Measurements from ENCODE around the gene SLC7A11. TPM values are rescaled to one million over a fixed set of nuclear protein-coding genes. Genes with fewer than 3 reads are reported as not detected.

SLC7A11 gene
- polyA plus RNA-seq, 3 donors: 0.02 to 0.07 TPM; not detected in 1

DNA sequence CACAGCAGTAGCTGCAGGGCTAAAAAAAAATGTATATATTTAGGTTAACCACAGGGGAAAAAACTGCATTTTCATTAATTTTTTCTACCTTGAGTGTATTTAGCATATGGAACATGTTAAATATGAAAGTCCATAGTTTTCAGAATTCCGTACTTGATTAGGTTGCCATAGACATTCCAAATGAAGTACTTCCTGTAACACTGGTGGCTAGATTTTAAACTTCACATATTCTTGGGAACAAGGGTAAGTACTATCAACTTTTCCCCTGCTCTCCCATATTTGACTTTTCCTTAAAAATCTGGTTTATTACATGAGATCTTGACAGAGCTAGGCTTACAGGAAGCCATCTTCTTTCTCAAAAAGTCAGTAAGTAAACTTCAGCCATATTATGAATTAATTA is 9.8 kb downstream of the SLC7A11 start:
- H3K4me2 ChIP-seq (replicated peaks; ENCODE audit: extremely low read depth, low read length, poor library complexity, severe bottlenecking): no peak overlapping the region
- no peak overlapping the region for H3K27ac ChIP-seq (ENCODE audit: low read depth in 1 of 2, low read length in 2 of 2)
- no CpG with 5 or more reads among the region's 1 CpG for WGBS (ENCODE audit: insufficient coverage)
- no peaks in the 10 kb centered on the region for H3K9me3 ChIP-seq (replicated peaks in 1 of 2; ENCODE audit: control insufficient read depth in 1 of 2, insufficient read depth in 1 of 2, low read length in 2 of 2)
- Mint-ChIP-seq H3K4me3 (no peak overlapping the region), H3K27ac (no peak overlapping the region), H3K36me3 (no peaks in the 10 kb centered on the region), H3K4me1 (peaks cover 12% of the 10 kb centered on the region), H3K27me3 (ENCODE audit: low read depth in 3 of 3) (peaks cover 0 to 1% (median 0%) of the 10 kb centered on the region in 3 donors), H3K9me3 (peaks cover 0 to 5% (median 0%) of the 10 kb centered on the region in 7 donors)
- no peaks in the 10 kb centered on the region for H3K36me3 ChIP-seq (replicated peaks in 1 of 2; ENCODE audit: control insufficient read depth in 1 of 2, insufficient read depth in 2 of 2, low read length in 2 of 2)
- no peaks in the 10 kb centered on the region for H3K79me2 ChIP-seq (ENCODE audit: insufficient read depth, low read length)
- H2AFZ ChIP-seq (ENCODE audit: insufficient read depth, low read depth, low read length, poor library complexity, severe bottlenecking): no peak overlapping the region
- H3K4me1 ChIP-seq (ENCODE audit: control insufficient read depth in 1 of 2, insufficient read depth in 2 of 2, low read length in 2 of 2): peaks cover 7 to 9% of the 10 kb centered on the region in 2 donors
- TF ChIP-seq, protein P1, sequence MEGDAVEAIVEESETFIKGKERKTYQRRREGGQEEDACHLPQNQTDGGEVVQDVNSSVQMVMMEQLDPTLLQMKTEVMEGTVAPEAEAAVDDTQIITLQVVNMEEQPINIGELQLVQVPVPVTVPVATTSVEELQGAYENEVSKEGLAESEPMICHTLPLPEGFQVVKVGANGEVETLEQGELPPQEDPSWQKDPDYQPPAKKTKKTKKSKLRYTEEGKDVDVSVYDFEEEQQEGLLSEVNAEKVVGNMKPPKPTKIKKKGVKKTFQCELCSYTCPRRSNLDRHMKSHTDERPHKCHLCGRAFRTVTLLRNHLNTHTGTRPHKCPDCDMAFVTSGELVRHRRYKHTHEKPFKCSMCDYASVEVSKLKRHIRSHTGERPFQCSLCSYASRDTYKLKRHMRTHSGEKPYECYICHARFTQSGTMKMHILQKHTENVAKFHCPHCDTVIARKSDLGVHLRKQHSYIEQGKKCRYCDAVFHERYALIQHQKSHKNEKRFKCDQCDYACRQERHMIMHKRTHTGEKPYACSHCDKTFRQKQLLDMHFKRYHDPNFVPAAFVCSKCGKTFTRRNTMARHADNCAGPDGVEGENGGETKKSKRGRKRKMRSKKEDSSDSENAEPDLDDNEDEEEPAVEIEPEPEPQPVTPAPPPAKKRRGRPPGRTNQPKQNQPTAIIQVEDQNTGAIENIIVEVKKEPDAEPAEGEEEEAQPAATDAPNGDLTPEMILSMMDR (IDR thresholded peaks at IDR 0.05): no peak
- intact Hi-C loops (cut with micrococcal nuclease): no loop called here
- DNase-seq: no peak
- H4K20me1 ChIP-seq (ENCODE audit: insufficient read depth, low read length): no peaks in the 10 kb centered on the region
- H3K4me3 ChIP-seq (replicated peaks in 1 of 3; ENCODE audit: low read depth in 2 of 3, low read length in 3 of 3): no peak overlapping the region
- no peak overlapping the region for H3K9ac ChIP-seq (ENCODE audit: insufficient read depth, low read length, poor library complexity, severe bottlenecking)
- no peaks in the 10 kb centered on the region for H3K27me3 ChIP-seq (ENCODE audit: control insufficient read depth in 2 of 2, insufficient read depth in 2 of 2, low read length in 2 of 2)

DNA sequence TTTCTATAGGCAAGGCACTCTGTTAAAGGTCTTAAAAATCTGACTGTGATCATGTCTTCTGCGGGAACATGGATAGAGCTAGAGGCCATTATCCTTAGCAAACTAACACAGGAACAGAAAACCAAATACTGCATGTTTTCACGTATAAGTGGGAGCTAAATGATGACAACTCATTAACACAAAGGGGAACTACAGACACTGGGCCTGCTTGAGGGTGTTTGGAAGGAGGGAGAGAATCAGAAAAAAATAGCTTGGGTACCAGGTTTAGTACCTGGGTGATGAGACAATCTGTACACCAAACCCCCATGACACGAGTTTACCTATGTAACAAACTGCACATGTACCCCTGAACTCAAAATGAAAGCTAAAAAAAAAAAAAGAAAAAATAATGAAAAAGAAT is 12.1 kb downstream of the SLC7A11 start:
- Histone ChIP-seq H3K27ac (ENCODE audit: low read depth in 1 of 2, low read length in 2 of 2) (no peak overlapping the region), H2AFZ (ENCODE audit: insufficient read depth, low read depth, low read length, poor library complexity, severe bottlenecking) (no peak overlapping the region), H3K9me3 (replicated peaks in 1 of 2; ENCODE audit: control insufficient read depth in 1 of 2, insufficient read depth in 1 of 2, low read length in 2 of 2) (no peaks in the 10 kb centered on the region), H4K20me1 (ENCODE audit: insufficient read depth, low read length) (no peaks in the 10 kb centered on the region), H3K79me2 (ENCODE audit: insufficient read depth, low read length) (no peaks in the 10 kb centered on the region), H3K4me1 (ENCODE audit: control insufficient read depth in 1 of 2, insufficient read depth in 2 of 2, low read length in 2 of 2) (no peaks in the 10 kb centered on the region), H3K4me3 (replicated peaks in 1 of 3; ENCODE audit: low read depth in 2 of 3, low read length in 3 of 3) (no peak overlapping the region), H3K4me2 (replicated peaks; ENCODE audit: extremely low read depth, low read length, poor library complexity, severe bottlenecking) (no peak overlapping the region), H3K27me3 (ENCODE audit: control insufficient read depth in 2 of 2, insufficient read depth in 2 of 2, low read length in 2 of 2) (no peaks in the 10 kb centered on the region), H3K9ac (ENCODE audit: insufficient read depth, low read length, poor library complexity, severe bottlenecking) (no peak overlapping the region), H3K36me3 (replicated peaks in 1 of 2; ENCODE audit: control insufficient read depth in 1 of 2, insufficient read depth in 2 of 2, low read length in 2 of 2) (no peaks in the 10 kb centered on the region)
- no peak overlapping the region for H3K27ac Mint-ChIP-seq
- intact Hi-C loops (cut with micrococcal nuclease): no loop called here
- peaks cover 2% of the 10 kb centered on the region for H3K4me1 Mint-ChIP-seq
- peaks cover 0 to 2% (median 0%) of the 10 kb centered on the region in 7 donors for H3K9me3 Mint-ChIP-seq
- no CpG with 5 or more reads among the region's 3 CpGs for WGBS (ENCODE audit: insufficient coverage)
- H3K36me3 Mint-ChIP-seq: no peaks in the 10 kb centered on the region
- H3K27me3 Mint-ChIP-seq (ENCODE audit: low read depth in 3 of 3): peaks cover 0 to 1% (median 0%) of the 10 kb centered on the region in 3 donors
- TF ChIP-seq, protein P1 (IDR thresholded peaks at IDR 0.05): no peak
- DNase-seq: no peak
- H3K4me3 Mint-ChIP-seq: no peak overlapping the region

Measured in CD14-positive monocyte (primary cell).